Measurements from ENCODE around the gene LAIR1.
"Not testable (repeated sequence)": the region's sequence is repeated elsewhere in the genome, so short reads cannot be mapped to it uniquely, and the experiment has no call there.

The LAIR1 gene

GRCh38 chr19:54380897-54381296 lies 16.2 kb upstream of the LAIR1 start:
- Histone ChIP-seq H3K36me3 (replicated peaks; ENCODE audit: insufficient read depth, low read length) (no peaks in the 10 kb centered on the region), H3K27me3 (replicated peaks; ENCODE audit: insufficient read depth, low read length) (no peaks in the 10 kb centered on the region; the same call in 1 of the 2 replicates), H3K9me3 (replicated peaks; ENCODE audit: insufficient read depth, low read length) (no peaks in the 10 kb centered on the region), H3K27ac (ENCODE audit: low read length) (no peak overlapping the region), H3K4me2 (ENCODE audit: low read depth, low read length) (no peak overlapping the region), H3F3A (ENCODE audit: insufficient read depth, low read length) (peaks cover 23% of the 10 kb centered on the region), H2AFZ (ENCODE audit: low read length) (no peak overlapping the region), H3K4me3 (ENCODE audit: low read length) (no peak overlapping the region), H3K79me2 (ENCODE audit: low read length) (no peaks in the 10 kb centered on the region), H4K20me1 (ENCODE audit: insufficient read depth, low read length) (no peaks in the 10 kb centered on the region), H3K4me1 (ENCODE audit: low read length) (peaks cover 13% of the 10 kb centered on the region; the same call in 1 of the 2 replicates), H3K9ac (ENCODE audit: low read length) (no peak overlapping the region), H3K9me2 (replicated peaks; ENCODE audit: insufficient read depth, low read length) (no peaks in the 10 kb centered on the region)
- TF ChIP-seq EZH2 (optimal IDR thresholded peaks at IDR 0.05; ENCODE audit: low read depth, low read length) (no peak), EZH2phosphoT487 (IDR thresholded peaks at IDR 0.05; ENCODE audit: low read length) (no peak), CTCF (IDR thresholded peaks at IDR 0.05; ENCODE audit: low read length) (no peak)
- no peak for DNase-seq

- H3K27ac ChIP-seq (ENCODE audit: low read length): peak overlapping the region; percentile 81; the same call in 1 of the 2 replicates
Observed at GRCh38 chr19:54379187-54379678, 14.5 kb upstream of the LAIR1 start.

GRCh38 chr19:54376610-54377285 lies 12.0 kb upstream of the LAIR1 start:
- H4K20me1 ChIP-seq (ENCODE audit: insufficient read depth, low read length): no peaks in the 10 kb centered on the region
- H3K27me3 ChIP-seq (replicated peaks; ENCODE audit: insufficient read depth, low read length): no peaks in the 10 kb centered on the region; the same call in 1 of the 2 replicates
- no peak overlapping the region for H2AFZ ChIP-seq (ENCODE audit: low read length)
- H3K4me2 ChIP-seq (ENCODE audit: low read depth, low read length): no peak overlapping the region
- H3K27ac ChIP-seq (ENCODE audit: low read length): no peak overlapping the region
- no peak for DNase-seq
- H3K36me3 ChIP-seq (replicated peaks; ENCODE audit: insufficient read depth, low read length): no peaks in the 10 kb centered on the region
- no peak overlapping the region for H3K9ac ChIP-seq (ENCODE audit: low read length)
- H3K9me3 ChIP-seq (replicated peaks; ENCODE audit: insufficient read depth, low read length): no peaks in the 10 kb centered on the region
- peaks cover 39% of the 10 kb centered on the region for H3F3A ChIP-seq (ENCODE audit: insufficient read depth, low read length)
- peaks cover 28% of the 10 kb centered on the region for H3K4me1 ChIP-seq (ENCODE audit: low read length)
- TF ChIP-seq EZH2 (optimal IDR thresholded peaks at IDR 0.05; ENCODE audit: low read depth, low read length): no peak
- no peak overlapping the region for H3K4me3 ChIP-seq (ENCODE audit: low read length)
- no peaks in the 10 kb centered on the region for H3K79me2 ChIP-seq (ENCODE audit: low read length)
- H3K9me2 ChIP-seq (replicated peaks; ENCODE audit: insufficient read depth, low read length): no peaks in the 10 kb centered on the region

More at GRCh38 chr19:54379187-54379678, 14.5 kb upstream of the LAIR1 start:
- Histone ChIP-seq H3F3A (ENCODE audit: insufficient read depth, low read length) (peaks cover 23% of the 10 kb centered on the region), H3K4me3 (ENCODE audit: low read length) (no peak overlapping the region), H3K27me3 (replicated peaks; ENCODE audit: insufficient read depth, low read length) (no peaks in the 10 kb centered on the region; the same call in 1 of the 2 replicates), H3K4me1 (ENCODE audit: low read length) (peaks cover 13% of the 10 kb centered on the region; the same call in 1 of the 2 replicates), H3K9ac (ENCODE audit: low read length) (no peak overlapping the region), H4K20me1 (ENCODE audit: insufficient read depth, low read length) (no peaks in the 10 kb centered on the region), H2AFZ (ENCODE audit: low read length) (no peak overlapping the region), H3K9me3 (replicated peaks; ENCODE audit: insufficient read depth, low read length) (no peaks in the 10 kb centered on the region), H3K79me2 (ENCODE audit: low read length) (no peaks in the 10 kb centered on the region), H3K36me3 (replicated peaks; ENCODE audit: insufficient read depth, low read length) (no peaks in the 10 kb centered on the region), H3K9me2 (replicated peaks; ENCODE audit: insufficient read depth, low read length) (no peaks in the 10 kb centered on the region), H3K4me2 (ENCODE audit: low read depth, low read length) (no peak overlapping the region)
- DNase-seq: no peak
- TF ChIP-seq EZH2 (optimal IDR thresholded peaks at IDR 0.05; ENCODE audit: low read depth, low read length) (no peak), EZH2phosphoT487 (IDR thresholded peaks at IDR 0.05; ENCODE audit: low read length) (no peak), CTCF (IDR thresholded peaks at IDR 0.05; ENCODE audit: low read length) (no peak)

GRCh38 chr19:54375181-54375938 lies 10.6 kb upstream of the LAIR1 start:
- not testable (repeated sequence) for H3K9ac ChIP-seq (ENCODE audit: low read length); H3K4me2 ChIP-seq (ENCODE audit: low read depth, low read length); H3K4me3 ChIP-seq (ENCODE audit: low read length); H3K27me3 ChIP-seq (replicated peaks; ENCODE audit: insufficient read depth, low read length); H3K79me2 ChIP-seq (ENCODE audit: low read length); H4K20me1 ChIP-seq (ENCODE audit: insufficient read depth, low read length); H3K27ac ChIP-seq (ENCODE audit: low read length); H2AFZ ChIP-seq (ENCODE audit: low read length); H3K9me2 ChIP-seq (replicated peaks; ENCODE audit: insufficient read depth, low read length); DNase-seq; H3K9me3 ChIP-seq (replicated peaks; ENCODE audit: insufficient read depth, low read length); H3K36me3 ChIP-seq (replicated peaks; ENCODE audit: insufficient read depth, low read length)
- Histone ChIP-seq H3K4me1 (ENCODE audit: low read length) (peaks cover 29% of the 10 kb centered on the region), H3F3A (ENCODE audit: insufficient read depth, low read length) (peaks cover 45% of the 10 kb centered on the region)
